Ramos (cell line): ENCODE results near the gene CD33.
"Not testable (repeated sequence)": the region's sequence is repeated elsewhere in the genome, so short reads cannot be mapped to it uniquely, and the experiment has no call there.

Source experiments
- in situ Hi-C: fragments of 300-500 bp; cut with MboI; formaldehyde crosslinking; loops from one replicate; pipeline ENCODE4 v1.14.3; 2022; ENCODE audit warnings: low sequenced_read_pairs; ENCODE audit not compliant: unreplicated experiment

Gene CD33

DNA sequence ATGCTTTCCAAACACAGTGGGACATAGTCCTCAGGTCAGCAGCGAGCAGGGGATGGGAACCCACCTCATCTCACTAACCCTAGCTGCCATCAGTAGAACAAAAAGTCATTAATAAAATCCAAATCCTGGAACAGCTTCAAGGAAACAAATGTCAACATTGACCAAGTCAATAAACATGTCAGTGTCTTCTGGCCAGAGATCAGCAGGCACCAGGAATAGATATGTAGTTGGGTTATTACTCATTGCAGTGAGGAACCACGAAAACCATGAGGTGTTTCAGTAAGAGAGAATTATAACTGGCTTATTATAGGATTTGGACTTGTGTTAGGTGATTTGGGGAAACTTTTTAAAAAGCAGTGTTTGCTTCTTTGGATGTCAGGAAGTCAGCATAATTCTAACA lies 17.1 kb upstream of the CD33 start:
- in situ Hi-C loops, result no loop called here

DNA sequence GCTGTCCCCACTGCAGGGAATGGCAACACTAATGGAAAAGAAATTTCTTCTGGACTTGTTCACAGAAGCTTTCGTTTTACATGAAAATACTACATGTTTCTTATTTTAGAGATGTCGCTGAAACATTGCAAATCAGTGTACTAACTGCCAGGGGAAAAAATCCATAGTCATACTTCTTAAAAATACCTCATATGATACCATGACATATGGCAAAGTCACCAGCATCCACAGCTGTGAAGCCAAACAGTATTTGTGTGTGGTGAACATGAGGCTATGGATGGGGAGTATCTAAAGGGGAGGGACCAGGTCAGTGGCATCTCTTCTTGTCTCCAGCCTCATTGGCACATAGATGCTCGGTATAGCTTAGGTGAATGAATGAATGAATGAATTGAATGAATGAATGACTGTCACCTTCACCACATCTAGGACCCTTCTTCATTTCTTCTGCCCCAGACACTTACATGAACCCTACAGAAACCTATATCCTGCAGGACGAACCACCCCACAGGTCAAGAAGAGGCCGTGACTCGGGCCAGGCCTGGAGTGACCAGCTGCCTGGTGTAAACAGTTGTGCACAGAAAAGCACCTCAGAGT lies 14.6 kb upstream of the CD33 start:
- in situ Hi-C loops, result no loop called here

DNA sequence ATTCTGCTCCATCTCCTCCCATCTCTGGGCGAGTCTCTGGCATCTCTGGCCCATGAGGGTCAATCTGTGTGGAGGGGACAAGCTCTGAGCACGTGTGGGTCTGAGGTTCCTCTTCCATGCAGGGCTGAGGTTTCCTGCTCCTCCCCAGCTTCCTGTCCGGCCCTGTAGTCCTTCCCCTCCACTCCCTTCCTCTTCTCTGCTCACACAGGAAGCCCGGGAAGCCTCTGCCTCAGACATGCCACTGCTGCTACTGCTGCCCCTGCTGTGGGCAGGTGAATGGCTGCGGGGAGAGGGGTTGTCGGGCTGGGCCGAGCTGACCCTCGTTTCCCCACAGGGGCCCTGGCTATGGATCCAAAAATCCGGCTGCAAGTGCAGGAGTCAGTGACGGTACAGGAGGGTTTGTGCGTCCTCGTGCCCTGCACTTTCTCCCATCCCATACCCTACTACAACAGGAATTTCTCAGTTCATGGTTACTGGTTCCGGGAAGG lies 14.0 kb upstream of the CD33 start:
- in situ Hi-C loops, result not testable (repeated sequence)

DNA sequence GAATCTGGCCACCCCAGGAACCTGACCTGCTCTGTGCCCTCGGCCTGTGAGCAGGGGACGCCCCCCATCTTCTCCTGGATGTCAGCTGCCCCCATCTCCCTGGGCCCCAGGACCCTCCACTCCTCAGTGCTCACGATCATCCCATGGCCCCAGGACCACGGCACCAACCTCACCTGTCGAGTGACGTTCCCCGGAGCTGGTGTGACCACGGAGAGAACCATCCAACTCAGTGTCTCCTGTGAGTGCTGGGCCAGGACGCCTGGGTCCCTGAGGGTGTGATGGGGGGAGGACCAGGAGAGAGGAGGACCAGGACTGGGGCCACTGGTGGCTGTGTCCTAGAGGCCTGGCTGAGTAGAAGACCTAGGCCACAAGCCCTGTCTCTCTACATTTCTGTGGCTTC lies 13.0 kb upstream of the CD33 start:
- in situ Hi-C loops, result no loop called here

- in situ Hi-C loops, result no loop called here
Measured at GRCh38 chr19:51219307-51219706, 5.6 kb upstream of the CD33 start.

GRCh38 chr19:51219971-51220370 lies 4.9 kb upstream of the CD33 start:
- in situ Hi-C loops, result no loop called here

GRCh38 chr19:51220996-51221395 lies 3.9 kb upstream of the CD33 start:
- in situ Hi-C loops, result no loop called here

DNA sequence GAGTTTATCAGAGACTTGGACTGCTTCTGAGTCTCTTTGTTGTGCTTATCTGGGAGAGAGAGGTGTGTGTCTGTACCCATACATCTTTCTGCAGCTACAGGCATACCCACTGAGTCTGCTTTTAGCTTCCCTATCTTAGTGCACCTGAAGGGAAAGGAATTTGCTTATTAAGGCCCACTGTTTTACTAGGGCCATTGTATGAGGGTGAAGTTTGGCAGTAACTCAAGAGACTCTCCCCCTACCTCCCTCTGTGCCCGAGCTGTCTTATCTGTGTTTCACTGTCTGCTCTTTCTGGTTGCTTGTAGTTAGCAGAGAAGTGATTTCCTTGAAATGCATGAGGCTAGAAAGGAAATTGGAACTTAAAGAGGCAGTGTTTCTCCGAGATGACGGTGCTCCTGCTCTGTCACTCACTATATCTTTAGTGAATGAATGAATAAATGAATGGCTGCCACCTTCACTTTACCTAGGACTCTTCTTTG lies 678 bp upstream of the CD33 start:
- in situ Hi-C loops, result no loop called here

GRCh38 chr19:51226067-51226466 lies 1.2 kb downstream of the CD33 start:
- in situ Hi-C loops, result no loop called here

DNA sequence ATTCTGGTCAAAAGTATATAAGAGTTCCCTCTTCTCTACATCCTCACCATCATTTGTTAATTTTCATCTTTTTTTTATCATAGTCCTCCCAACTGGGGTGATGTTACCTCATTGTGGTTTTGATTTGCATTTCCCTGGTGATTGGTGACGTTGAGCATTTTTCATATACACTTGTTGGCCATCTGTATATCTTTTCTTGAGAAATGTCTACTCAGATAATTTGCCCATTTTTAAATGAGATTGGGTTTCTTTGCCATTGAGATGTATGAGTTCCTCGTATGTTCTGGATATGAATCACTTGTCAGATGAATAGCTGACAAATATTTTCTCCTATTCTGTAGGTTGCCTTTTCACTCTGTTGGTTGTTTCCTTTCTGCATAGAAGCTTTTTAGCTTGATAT lies 2.4 kb downstream of the CD33 start:
- in situ Hi-C loops, result no loop called here

- in situ Hi-C loops, result no loop called here
Measured at GRCh38 chr19:51227966-51228365, 3.1 kb downstream of the CD33 start.

DNA sequence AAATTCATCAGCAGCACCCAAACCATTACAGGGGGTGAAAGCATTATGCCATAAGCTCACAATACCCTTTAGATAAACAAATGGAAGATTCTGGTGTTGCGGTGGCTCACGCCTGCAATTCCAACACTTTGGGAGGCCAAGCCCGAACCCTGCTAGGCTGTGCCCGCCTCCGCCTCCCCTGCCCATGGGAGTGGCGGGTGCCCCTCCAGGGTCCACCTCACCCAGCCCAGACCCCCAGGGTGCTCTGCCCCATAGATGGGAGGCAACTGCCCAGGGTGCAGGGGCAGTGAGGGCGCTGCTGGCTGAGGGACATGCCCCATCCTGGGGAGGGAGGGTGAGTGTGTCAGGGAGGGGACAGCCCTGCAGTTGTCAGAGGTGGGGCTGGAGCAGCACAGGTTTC lies 16.0 kb downstream of the CD33 start:
- in situ Hi-C loops, result no loop called here

- in situ Hi-C loops, result no loop called here
Measured at GRCh38 chr19:51242881-51243630, 18.2 kb downstream of the CD33 start.

DNA sequence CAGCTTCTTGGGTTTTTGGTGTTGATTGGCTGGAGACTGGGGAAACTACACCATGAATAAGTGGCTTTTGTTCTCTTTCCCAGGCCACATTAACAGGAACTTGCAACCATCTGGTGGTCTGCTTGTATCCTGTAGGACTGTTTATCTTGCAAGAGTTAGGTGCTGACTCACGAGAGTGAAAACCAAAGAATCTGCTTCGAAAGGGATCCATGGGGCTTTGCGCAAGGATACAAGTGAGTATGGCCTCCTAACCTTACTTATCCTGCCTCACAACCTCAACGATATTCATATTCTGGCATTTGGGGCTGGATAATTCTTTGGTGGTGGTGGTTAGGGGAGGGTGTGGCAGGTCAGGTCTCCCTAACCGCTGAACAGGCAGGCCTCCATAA lies 21.3 kb downstream of the CD33 start:
- in situ Hi-C loops, result no loop called here

- in situ Hi-C loops, result no loop called here
Measured at GRCh38 chr19:51247972-51248590, 23.2 kb downstream of the CD33 start.

- in situ Hi-C loops, result no loop called here
Measured at GRCh38 chr19:51250786-51251467, 26.0 kb downstream of the CD33 start, which contains the start of gene SIGLECL1. TSS of gene SIGLECL1 (plus strand) at chr19:51251080. CDS start at chr19:51264073, 12,993 bp downstream.

DNA sequence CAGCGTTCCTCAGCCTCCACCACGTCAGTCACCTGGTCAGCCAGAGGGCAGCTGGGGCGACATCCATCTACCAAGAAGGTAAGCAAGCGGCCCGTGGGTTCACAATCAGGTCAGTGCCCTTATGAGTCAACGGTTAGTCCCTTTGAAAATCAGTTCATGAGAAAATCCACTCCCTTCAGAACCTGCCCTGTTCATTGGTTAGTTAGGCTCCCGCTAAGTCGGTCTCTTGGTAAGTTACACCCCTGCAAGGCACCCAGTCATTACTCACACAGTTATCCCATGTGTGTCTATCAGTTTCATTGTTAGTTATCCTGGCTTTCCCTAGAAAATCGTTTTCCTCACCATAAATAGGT lies 26.6 kb downstream of the CD33 start:
- in situ Hi-C loops, result no loop called here

- in situ Hi-C loops, result no loop called here
Measured at GRCh38 chr19:51252306-51253079, 27.6 kb downstream of the CD33 start.

DNA sequence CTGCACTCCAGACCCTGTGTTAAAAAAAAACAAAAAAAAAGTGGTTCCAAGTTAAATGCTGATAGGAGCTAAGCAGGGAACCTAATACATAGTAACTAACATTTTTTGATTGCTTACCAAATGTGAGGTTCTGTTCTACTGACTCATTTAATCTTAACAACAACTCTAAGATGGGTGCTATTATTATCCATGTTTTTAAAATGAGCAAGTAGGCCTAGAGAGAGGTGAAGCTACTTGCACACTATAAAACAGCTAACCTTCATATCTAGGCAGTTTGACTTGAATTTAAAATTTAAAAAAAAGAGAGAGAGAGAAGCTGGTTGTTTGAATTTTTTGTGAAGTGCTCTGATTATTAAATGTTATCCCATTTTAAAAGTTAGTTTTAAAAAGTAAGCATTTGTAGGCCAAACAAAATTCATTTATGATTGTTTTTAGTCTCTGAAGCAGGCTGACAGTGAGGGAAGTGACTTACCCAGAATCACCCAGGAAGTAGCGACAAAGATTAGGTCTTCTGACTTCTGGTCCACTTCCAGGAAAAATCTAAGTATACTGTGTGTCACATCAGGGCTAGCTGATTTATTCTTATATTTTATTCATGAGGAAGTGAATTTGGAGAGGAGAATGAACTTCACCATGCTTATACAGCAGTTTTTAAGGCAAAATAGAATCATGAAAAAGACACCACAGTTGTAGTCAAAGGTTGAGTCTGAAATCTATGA lies 28.4 kb downstream of the CD33 start:
- in situ Hi-C loops, result no loop called here
